C4-2B (cell line): ENCODE measurements around the gene MSMB.

ENCODE experiments used
- ZFX ChIP-seq: fragments of 450-650 bp; IDR thresholded peaks from 2 replicates; pipeline ENCODE4 v1.6.1; 2017
- TF ChIP-seq, protein P1 (sequence below): fragments of 450-650 bp; conservative IDR thresholded peaks from 2 replicates; pipeline ENCODE4 v1.5.1; 2017; ENCODE audit warnings: mild to moderate bottlenecking

GRCh38 chr10:46019569-46020343 is 26.3 kb downstream of the MSMB start:
- TF ChIP-seq, protein P1, sequence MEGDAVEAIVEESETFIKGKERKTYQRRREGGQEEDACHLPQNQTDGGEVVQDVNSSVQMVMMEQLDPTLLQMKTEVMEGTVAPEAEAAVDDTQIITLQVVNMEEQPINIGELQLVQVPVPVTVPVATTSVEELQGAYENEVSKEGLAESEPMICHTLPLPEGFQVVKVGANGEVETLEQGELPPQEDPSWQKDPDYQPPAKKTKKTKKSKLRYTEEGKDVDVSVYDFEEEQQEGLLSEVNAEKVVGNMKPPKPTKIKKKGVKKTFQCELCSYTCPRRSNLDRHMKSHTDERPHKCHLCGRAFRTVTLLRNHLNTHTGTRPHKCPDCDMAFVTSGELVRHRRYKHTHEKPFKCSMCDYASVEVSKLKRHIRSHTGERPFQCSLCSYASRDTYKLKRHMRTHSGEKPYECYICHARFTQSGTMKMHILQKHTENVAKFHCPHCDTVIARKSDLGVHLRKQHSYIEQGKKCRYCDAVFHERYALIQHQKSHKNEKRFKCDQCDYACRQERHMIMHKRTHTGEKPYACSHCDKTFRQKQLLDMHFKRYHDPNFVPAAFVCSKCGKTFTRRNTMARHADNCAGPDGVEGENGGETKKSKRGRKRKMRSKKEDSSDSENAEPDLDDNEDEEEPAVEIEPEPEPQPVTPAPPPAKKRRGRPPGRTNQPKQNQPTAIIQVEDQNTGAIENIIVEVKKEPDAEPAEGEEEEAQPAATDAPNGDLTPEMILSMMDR, result no peak
- no peak for TF ChIP-seq ZFX
